Hematopoietic multipotent progenitor cell treated with erythropoietin and hydrocortisone succinate and interleukin-3 and kit ligand, for 17 days (in vitro differentiated cells): ENCODE data around the gene CCDC73.

Experiments
- DNase-seq: peaks from one replicate; pipeline ENCODE4 v3.0.0-alpha.2; 2015; ENCODE audit warnings: low spot score

CCDC73 gene

DNA sequence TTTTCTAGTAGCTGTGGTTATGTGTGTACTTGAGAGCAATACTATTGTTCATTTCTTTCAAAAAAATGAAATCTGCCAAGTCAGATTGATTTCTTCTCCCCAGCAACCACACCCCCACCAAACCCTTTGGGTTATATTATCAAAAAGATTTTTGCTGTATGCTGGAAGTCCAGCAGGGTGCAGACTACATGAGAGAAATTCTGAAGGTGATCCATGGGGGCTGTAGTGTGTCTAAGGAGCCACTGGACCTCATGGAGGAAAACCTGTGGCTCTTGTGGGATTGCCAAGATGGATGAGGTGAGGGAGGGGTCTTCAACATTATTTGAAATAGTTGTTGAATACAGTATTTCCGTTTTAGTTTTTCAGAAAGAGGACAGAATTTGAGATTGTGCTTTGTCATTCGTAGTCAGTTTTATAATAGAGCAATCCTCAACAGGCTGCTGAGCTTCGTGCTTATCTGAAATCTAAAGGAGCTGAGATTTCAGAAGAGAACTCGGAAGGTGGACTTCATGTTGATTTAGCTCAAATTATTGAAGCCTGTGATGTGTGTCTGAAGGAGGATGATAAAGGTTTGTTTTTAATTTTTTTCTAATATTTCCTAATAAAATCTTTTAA lies 207.8 kb downstream of the CCDC73 start:
- DNase-seq, result no peak

DNA sequence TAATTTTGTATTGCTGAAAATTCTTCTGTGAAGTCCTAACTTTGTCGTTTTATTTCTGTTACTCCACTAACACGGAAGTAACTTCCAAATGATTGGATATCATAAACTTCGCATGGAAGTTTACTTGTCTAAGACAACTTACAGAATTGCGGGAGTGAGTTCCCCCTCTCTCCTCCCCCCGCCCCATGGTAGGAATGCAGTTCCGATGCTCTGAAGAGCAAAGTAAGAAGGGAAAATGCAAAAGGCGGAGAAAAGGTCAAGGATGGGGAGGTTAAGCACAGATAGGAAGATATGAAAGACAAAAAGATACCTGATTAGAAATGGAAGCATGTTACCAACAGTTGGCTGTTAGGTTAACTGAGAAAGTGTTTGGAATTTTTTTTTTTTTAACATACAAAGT lies 209.5 kb downstream of the CCDC73 start:
- no peak for DNase-seq

DNA sequence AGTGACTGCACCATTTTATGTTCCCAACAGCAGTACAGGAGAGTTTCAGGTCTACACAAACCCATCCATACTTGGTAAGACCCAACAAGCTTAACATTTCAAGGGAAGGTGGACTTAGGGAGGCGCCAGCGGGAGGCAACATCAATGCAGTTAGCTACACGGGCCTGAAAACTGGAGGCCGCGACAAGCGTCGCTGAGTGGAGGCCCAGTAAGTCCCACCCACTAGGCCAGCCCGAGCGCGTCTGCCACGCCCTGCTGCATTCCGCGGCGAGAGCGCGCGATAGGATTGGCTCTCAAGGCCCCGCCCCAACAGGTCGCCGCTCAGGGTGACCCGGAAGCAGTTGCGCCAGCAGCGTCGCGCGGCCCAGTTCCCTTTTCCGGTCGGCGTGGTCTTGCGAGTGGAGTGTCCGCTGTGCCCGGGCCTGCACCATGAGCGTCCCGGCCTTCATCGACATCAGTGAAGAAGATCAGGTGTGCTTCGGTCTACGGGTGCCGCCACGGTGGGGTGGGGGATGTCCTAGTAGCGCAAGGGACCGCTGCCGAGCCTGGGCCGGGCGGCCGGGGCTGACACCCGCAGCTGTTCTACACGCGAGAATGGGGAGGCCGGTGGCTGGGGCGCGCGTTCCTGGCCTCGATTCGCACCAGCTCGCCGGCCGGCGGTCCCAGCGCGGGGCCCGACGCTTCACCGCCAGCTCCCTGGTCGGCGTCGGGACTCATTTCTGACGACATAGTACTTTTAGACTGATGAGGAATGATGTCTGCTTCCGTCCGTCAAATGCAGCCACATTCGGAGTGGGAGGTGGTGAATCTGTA lies 210.8 kb downstream of the CCDC73 start, which contains the start of gene EIF3M:
Gene EIF3M, plus strand, starts transcription at position 373 of the 813 bp plus-strand sequence. Its CDS starts 57 bp downstream, at position 430.
- peak; percentile 95 for DNase-seq

DNA sequence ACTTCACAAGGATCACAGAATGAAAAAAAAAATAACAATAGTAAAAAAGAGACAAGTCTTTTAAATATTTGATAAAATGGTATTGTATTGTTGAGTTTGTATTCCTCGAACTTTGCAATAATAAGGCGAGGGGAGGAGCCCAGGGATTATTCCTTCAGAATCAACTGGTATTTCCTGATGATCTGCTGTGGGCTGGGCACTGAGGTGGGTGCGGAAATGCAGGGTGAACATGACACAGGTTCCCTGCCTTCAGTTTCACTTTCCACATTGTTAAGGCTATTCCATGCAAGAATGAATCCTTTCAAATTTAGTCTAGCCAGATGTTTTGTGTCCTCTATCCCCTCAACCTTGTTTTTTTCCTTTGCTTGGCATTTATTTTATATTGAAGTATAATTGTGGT lies 212.9 kb downstream of the CCDC73 start:
- no peak for DNase-seq

DNA sequence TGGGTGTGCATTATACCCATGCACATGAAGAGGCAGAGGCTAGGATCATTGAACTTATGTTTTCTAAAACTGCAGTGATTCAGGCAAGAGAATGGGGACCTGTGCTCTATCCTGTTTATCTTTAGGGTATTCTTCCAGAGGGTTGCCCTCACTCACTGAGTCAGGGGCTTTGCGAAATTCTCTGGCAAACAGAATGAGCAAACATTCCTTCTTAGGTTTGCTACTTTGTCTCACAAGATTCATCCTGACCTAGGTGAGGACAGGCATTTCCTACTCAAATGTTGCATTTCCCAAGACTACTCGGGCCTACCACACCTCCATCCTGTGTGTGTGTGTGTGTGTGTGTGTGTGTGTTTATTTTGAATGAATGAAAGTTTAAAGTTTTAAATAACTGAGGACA lies 213.5 kb downstream of the CCDC73 start:
- no peak for DNase-seq

DNA sequence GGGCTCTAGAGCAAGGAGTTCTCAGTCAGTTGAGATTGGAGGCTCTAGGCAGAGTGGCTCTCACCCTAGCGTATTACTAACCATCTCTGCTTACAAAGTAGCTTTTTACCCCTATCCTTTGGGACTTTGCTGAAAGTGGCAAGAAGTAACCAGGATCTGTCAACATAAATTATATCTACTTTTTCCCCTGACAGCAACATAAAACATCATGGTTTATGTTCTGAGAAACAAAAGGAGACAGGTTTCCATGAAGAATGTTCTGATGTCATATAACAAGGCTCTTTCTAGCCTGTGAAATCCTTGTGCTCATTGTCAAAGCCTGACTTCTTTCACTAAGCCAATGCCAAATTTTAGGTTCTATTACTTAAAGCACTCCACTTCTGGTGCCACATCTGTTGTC lies 218.0 kb downstream of the CCDC73 start:
- no peak for DNase-seq

DNA sequence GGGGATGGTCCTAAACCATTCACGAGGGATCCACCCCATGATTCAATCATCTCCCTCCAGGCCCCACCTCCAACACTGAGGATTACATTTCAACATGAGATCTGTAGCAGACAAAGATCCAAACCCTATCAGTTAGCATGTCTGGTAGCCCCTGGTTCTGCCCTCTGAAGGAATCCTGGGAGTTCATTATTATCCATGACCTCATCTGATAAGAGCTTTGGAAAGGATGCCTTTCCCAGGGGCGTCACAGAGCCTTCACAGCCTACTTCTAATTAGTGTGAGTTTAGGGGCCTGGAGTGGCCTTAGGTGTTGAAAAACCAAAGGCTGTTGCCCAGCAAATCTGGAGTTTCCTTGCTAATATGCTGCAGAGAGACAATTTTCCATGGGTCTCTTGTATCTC lies 219.4 kb downstream of the CCDC73 start:
- no peak for DNase-seq

DNA sequence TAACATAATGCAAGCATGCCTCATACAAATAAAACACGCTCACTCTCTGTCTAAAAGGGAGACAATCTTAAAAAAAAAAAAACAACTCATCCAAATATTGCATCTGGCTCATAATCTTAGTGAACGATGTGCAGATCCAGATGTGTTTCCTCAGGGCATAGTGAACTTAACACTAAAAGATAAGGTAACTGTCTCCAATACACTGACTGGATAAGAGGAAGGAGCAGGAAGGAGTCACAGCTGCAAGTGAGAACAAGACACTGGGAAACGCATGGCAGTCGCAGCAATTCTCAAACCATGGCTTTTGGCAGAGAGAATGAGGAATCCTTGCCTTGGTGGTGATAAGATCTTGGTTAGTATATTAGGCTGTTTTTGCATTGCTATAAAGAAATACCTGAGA lies 220.0 kb downstream of the CCDC73 start:
- DNase-seq, result no peak

DNA sequence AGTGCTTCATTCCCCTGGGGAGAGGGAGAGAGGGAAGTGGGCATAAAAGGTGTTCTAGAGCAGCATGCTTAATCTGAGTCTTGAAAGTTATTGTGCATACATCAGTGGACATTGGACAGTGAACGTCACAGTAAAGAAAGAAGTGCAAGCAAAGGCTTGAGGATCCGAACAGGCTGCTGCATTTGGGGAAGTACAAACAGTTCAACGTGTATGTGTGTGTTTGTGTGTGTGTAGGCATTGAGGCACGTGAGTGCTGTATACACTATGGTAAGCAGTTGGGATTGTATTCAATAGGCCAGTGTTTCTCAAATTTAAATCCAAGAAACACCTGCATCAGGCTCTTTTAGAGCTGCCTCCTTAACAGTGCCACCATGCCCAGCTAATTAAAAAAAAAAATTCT lies 221.2 kb downstream of the CCDC73 start:
- DNase-seq, result no peak

DNA sequence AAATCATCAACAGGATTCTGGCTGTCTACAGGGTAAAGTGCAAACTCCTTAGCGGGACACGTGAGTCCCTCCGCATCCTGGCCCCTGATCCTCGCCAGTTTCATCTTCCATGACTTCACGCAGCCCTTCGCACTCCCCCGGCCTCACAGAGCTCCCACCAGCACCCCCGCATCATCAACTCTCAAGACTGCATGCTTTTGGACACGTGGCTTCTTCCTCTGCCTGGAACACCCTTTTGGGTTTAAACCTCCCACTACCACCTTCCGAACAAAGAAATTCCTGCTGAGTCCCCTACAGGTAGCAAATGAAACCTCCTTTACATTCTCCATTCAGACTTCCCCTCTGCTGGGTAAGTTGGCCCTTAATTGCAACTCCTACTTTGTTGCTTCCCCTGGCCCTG lies 223.4 kb downstream of the CCDC73 start:
- DNase-seq, result no peak

DNA sequence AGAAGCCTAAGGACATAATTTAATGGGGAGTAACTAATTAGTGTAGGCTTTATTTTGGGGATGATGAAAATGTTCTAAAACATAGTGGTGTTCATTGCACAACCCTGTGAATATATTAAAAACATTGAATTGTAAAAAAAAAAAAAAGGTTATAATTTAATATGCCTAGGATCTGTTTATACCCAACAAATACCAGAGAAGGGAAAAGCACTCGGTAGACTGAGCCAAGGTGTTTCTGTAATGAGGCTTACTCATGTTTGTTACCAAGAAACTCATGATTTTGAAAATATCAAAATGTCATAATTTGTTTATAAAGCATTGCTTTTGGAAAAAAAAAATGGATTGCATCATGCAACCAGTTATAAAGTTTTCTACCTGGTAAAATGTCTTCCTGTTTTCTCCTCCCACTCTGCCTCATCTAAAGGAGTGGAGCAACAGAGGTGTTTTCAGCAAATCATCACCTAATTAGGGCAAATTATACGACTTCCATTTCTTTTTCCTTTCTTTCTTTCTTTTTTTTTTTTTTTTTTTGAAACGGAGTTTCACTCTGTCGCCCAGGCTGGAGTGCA lies 225.1 kb downstream of the CCDC73 start:
- no peak for DNase-seq

DNA sequence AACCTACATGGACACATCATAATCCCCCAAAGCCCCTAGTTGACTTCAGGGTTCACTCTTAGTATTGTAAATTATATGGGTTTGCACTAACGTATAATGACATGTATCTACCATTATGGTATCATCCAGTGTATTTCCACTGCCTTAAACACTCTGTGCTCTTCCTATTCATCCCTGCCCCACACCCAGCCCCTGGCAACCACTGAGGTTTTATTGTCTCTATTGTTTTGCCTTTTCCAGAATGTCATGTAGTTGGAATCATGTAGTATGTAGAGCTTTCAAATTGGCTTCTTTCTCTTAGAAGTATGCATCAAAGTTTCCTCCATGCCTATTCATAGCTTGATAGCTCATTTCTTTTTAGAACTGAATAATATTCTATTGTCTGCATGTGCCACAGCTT lies 227.3 kb downstream of the CCDC73 start:
- no peak for DNase-seq

DNA sequence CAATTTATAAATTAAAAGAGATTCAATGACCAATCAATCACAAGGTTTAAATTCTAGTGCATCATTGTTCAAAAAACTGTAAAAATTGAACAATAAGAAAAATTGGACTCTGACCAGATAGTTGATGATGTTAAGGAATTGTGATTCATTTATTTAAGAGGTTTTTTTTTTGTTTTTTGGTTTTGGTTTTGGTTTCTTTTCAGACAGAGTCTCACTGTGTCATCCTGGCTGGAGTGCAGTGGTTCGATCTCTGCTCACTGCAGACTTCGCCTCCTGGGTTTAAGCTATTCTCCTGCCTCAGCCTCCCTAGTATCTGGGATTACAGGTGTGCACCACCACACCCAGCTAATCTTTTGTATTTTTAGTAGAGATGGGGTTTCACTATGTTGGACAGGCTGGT lies 227.9 kb downstream of the CCDC73 start:
- no peak for DNase-seq

DNA sequence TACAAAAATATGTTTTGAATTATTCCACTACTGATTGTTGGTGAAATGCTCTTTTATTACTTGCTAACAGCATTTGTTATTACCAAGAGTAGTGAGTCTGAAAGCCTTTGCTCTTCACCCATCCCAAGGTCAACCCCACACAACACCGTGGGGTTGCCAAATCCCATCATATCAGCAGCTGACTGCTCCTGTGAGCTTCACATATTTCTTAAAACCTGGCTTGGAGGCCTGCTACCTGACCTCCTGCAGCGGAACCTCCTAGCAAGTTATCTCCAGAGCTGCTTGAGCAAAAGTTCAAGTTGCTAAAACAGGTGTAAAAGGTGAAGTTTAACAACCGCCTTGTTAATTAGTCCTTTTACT lies 230.9 kb downstream of the CCDC73 start:
- no peak for DNase-seq

DNA sequence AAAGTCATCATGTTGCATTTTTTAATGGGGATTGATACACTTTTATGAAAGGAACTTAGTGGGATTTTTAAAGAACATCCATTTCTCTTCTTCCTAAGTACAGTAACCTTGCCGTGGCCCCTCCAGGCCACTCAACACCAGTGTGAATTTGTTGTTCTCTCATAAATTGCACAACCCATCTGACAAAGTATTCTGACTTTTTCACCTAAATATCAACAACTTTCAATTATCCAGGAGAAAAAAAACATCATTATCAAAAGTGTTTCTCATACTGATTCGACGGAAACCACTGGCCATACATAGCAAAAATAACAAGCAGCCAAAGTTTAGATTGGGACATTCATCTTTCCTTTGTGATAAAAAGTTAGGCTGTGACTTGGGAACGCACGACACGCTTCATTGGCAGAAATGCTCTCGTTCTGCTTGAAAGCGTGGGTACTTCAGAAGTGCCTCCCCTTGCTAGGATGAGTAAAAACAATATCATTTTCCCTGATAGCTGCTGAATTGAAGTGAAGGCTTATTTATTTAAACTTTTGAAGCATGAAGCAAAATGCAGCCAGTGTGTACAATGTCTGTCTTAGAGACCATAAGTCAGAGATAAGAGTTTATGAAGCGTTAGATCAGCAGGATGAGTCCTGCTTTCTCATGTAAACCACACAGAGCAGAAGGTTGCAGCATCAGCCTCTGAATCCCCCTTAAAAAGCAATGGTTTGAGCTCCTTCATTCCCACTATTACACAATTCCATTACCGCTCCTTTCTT lies 231.4 kb downstream of the CCDC73 start:
- no peak for DNase-seq

DNA sequence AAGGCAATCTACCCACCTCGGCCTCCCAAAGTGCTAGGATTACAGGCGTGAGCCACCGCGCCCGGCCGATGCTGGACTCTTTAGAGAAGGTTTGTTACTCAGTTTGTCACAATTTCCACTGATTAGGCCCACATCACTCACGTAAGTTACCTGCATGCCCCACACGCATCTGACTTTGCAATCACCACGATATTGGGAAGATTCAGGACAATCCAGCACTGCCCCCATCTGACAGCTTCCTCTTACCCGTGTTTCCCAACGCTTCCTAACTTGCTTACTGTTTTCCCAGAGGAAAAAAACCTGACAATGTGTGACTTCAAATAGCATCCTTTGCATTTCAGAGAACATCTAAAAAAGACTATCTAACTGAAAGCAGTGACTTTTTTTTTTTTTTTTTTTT lies 232.6 kb downstream of the CCDC73 start:
- DNase-seq, result no peak

DNA sequence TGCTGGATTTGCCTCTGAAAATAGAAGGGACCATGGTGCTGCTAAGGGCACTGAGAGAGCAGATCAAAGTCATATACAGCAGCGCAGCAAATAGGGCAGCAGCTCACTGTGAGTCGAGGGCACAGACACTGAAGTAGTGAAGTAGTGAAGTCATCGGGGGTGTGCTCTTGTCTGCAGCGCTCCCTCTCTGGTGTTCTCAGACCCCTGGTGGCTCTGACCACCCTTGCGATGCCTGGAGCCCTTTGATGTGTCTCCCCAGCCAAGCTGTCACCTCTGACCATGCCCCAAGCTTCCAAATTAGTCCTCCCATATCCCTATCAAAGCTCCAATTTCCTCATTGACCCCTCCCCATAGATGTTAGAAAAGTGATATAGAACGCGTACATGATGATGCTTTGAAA lies 238.6 kb downstream of the CCDC73 start:
- no peak for DNase-seq

DNA sequence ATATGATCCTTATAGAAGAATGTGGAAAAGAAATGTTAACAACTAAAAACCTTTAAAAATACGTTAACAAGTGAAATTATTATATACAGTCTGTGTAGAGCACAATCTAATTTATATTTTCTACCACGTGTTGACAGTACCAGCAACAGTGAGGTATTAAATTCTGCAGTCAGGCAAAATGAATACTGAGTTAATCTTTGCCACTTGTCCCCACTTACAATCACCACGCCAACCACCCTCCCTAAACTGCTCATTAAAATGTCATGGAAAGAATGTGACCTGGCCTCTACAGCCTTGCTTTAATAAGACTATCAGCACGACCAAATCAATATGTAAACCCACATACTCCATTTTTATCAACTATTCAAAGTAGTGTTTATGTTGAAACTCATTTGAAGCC lies 239.4 kb downstream of the CCDC73 start:
- no peak for DNase-seq
